K562 (cell line): Measurements from ENCODE around the gene ANAPC5. TPM values are rescaled to one million over a fixed set of nuclear protein-coding genes. Genes with fewer than 3 reads are reported as not detected.

Experiments used
- BRD9 ChIP-seq: fragments of 450-650 bp; IDR thresholded peaks from 2 replicates; pipeline ENCODE4 v1.6.1; 2018; ENCODE audit warnings: low read depth; ENCODE audit not compliant: partially characterized antibody
- CBFA2T2 ChIP-seq: fragments of 450-650 bp; conservative IDR thresholded peaks from 2 replicates; pipeline ENCODE4 v1.6.1; 2017; ENCODE audit warnings: mild to moderate bottlenecking
- EP300 ChIP-seq: IDR thresholded peaks from 2 replicates; pipeline ENCODE4 v1.6.1; 2012; ENCODE audit warnings: low read length, improper control_type of control experiment
- HMGN3 ChIP-seq: IDR thresholded peaks from 2 replicates; pipeline ENCODE4 v1.6.1; 2011; ENCODE audit warnings: borderline replicate concordance, low read depth, mild to moderate bottlenecking, mixed read lengths, low read length; ENCODE audit not compliant: insufficient read length; ENCODE audit errors: extremely low read depth
- MTA1 ChIP-seq: fragments of 450-650 bp; IDR thresholded peaks from 2 replicates; pipeline ENCODE4 v1.6.1; 2017; ENCODE audit warnings: borderline replicate concordance
- RB1 ChIP-seq: fragments of 450-650 bp; IDR thresholded peaks from 2 replicates; pipeline ENCODE4 v1.6.1; 2017; ENCODE audit warnings: low read depth, mild to moderate bottlenecking
- RBM17 ChIP-seq: fragments of 200-400 bp; formaldehyde crosslinking; IDR thresholded peaks from 2 replicates; pipeline ENCODE4 v1.6.1; 2017; ENCODE audit warnings: low read depth, mild to moderate bottlenecking, low read length, borderline replicate concordance
- YBX1 ChIP-seq: fragments of 450-650 bp; IDR thresholded peaks from 2 replicates; pipeline ENCODE4 v1.7.1; 2016; ENCODE audit warnings: mild to moderate bottlenecking
- ZNF23 ChIP-seq: fragments of 250-450 bp; sonication (Bioruptor Pico); IDR thresholded peaks from 2 replicates; pipeline ENCODE4 v1.4.0; 2020; ENCODE audit warnings: mild to moderate bottlenecking
- ZNF407 ChIP-seq: fragments of 450-650 bp; IDR thresholded peaks from 2 replicates; pipeline ENCODE4 v1.6.1; 2016; ENCODE audit warnings: low read depth
- ZNF511 ChIP-seq: sonication (generic); formaldehyde crosslinking; IDR thresholded peaks from 2 replicates; pipeline ENCODE4 v1.8.0; 2022; ENCODE audit warnings: mild to moderate bottlenecking, missing genetic modification reagents
- ZNF778 ChIP-seq: fragments of 450-650 bp; formaldehyde crosslinking; IDR thresholded peaks from 2 replicates; pipeline ENCODE4 v1.4.0; 2020; ENCODE audit warnings: mild to moderate bottlenecking, moderate library complexity
- polyA plus RNA-seq, 8 experiments: library from polyadenylated mRNA; depleted of rRNA in 4 of 8; stranded (reverse) in 5 of 8; unstranded in 3 of 8; fragments of >200 nt; fragmentation: Nextera tagmentation in 2 of 8; fragmentation: Illumina TruSeq in 1 of 8; extraction: Ambion mirVana in 2 of 8; extraction: Trizol in 1 of 8; gene quantifications; 2 replicates each; pipeline versions ENCODE4 v1.2.1 to v1.2.3, GENCODE V29; 2011 to 2014; ENCODE audit warnings: inconsistent platforms in 1 of 8, missing spikeins in 1 of 8
- total RNA-seq, 7 experiments: library from RNA; depleted of rRNA in 6 of 7; stranded (reverse); fragments of >200 nt in 6 of 7; fragmentation: Illumina TruSeq in 2 of 7; extraction: Trizol in 2 of 7; gene quantifications; 2 replicates each; pipeline versions ENCODE4 v1.2.1 to v1.2.3, GENCODE V29; 2011 to 2021; ENCODE audit warnings: low replicate concordance in 1 of 7
- TF ChIP-seq, protein P1 (sequence below): fragments of 250-450 bp; sonication (Bioruptor Pico); IDR thresholded peaks from 2 replicates; pipeline ENCODE4 v1.4.0; 2020

Gene ANAPC5
- total and polyA plus RNA-seq, 9 of the 15 experiments (the other 6 are each of a cell fraction or from before 2014, with no cell fraction given), result 136 to 315 (median 197) TPM

- TF ChIP-seq ZNF407 (no peak), MTA1 (0 out of 2 replicates have a peak, but pooled peaks have one; percentile 21), EP300 (peak; percentile 37; the same call in 1 of the 2 replicates), RBM17 (no peak), HMGN3 (peak; percentile 34), CBFA2T2 (peak; percentile 63), ZNF778 (CRISPR knock-in tag) (no peak), BRD9 (peak; percentile 32), YBX1 (no peak), ZNF511 (CRISPR knock-in tag) (peak; percentile 56), ZNF23 (no peak), RB1 (0 out of 2 replicates have a peak, but pooled peaks have one; percentile 44)
- TF ChIP-seq, protein P1, sequence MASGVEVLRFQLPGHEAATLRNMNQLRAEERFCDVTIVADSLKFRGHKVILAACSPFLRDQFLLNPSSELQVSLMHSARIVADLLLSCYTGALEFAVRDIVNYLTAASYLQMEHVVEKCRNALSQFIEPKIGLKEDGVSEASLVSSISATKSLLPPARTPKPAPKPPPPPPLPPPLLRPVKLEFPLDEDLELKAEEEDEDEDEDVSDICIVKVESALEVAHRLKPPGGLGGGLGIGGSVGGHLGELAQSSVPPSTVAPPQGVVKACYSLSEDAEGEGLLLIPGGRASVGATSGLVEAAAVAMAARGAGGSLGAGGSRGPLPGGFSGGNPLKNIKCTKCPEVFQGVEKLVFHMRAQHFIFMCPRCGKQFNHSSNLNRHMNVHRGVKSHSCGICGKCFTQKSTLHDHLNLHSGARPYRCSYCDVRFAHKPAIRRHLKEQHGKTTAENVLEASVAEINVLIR, result peak; percentile 71
Observed at GRCh38 chr12:121351820-121352681, at the start of gene ANAPC5 (continued).
